Heart left ventricle (tissue), 16 donors: ENCODE data around the gene PCED1B. TPM values are rescaled to one million over a fixed set of nuclear protein-coding genes. Genes with fewer than 3 reads are reported as not detected.

Experiments
- ATAC-seq, 4 donors: fragments of 200-7000 bp; cut with Tn5 transposase; one replicate each; pipeline ENCODE4 v1.9.1; 2020 to 2022; ENCODE audit warnings: moderate library complexity in 4 of 4, mild to moderate bottlenecking in 3 of 4, moderate number of reproducible peaks in 1 of 4
- DNase-seq, 5 donors: peaks; one replicate each; pipeline ENCODE4 v3.0.0-alpha.2; 2020
- H3K27ac ChIP-seq, 12 donors: fragments of 200-600 bp; sonication (generic) in 4 of 12; one replicate each; pipeline versions ENCODE4 v1.5.0 to v1.8.0; 2016 to 2022; ENCODE audit warnings: mild to moderate bottlenecking in 2 of 12
- H3K27me3 ChIP-seq, 9 donors: fragments of 200-600 bp; sonication (generic) in 2 of 9; one replicate each; pipeline versions ENCODE4 v1.5.1 to v1.8.0; 2016 to 2022; ENCODE audit warnings: mild to moderate bottlenecking in 3 of 9
- H3K36me3 ChIP-seq, 9 donors: fragments of 200-600 bp; sonication (generic) in 2 of 9; one replicate each; pipeline versions ENCODE4 v1.5.0 to v1.8.0; 2018 to 2022; ENCODE audit warnings: mild to moderate bottlenecking in 2 of 9
- H3K4me1 ChIP-seq, 12 donors: fragments of 200-600 bp; sonication (generic) in 4 of 12; one replicate each; pipeline versions ENCODE4 v1.5.0 to v1.8.0; 2016 to 2022; ENCODE audit warnings: mild to moderate bottlenecking in 3 of 12
- H3K4me3 ChIP-seq, 12 donors: fragments of 200-600 bp; sonication (generic) in 4 of 12; one replicate each; pipeline versions ENCODE4 v1.5.0 to v1.8.0; 2017 to 2022; ENCODE audit warnings: mild to moderate bottlenecking in 9 of 12, moderate library complexity in 4 of 12
- H3K9me3 ChIP-seq, 12 donors: fragments of 200-600 bp; sonication (generic) in 4 of 12; one replicate each; pipeline versions ENCODE4 v1.5.0 to v1.8.0; 2016 to 2022; ENCODE audit warnings: mild to moderate bottlenecking in 1 of 12
- POLR2A ChIP-seq, 2 donors: fragments of 450-650 bp; IDR thresholded peaks; one replicate each; pipeline ENCODE4 v1.6.1; 2017; ENCODE audit warnings: antibody characterized with exemption in 2 of 2, mild to moderate bottlenecking in 2 of 2, moderate library complexity in 2 of 2
- WGBS, 4 donors: extraction: QIAGEN DNeasy Blood & Tissue Kit in 2 of 4; methylation state at CpG; one replicate each; pipeline versions ENCODE4 v1.1.5 to v1.1.7; 2013 to 2018; 5-methylcytosine and 5-hydroxymethylcytosine counted together
- intact Hi-C, 10 donors: fragments of 100-400 bp; cut with DNase I; formaldehyde crosslinking; loops; one replicate each; pipeline versions ENCODE4 v1.11.1 to v1.14.2; 2022
- polyA plus RNA-seq, 2 donors: library from polyadenylated mRNA; stranded (reverse); fragments of 200-250 nt; gene quantifications; one replicate each; pipeline ENCODE4 v1.2.3, GENCODE V29; 2013
- total RNA-seq, 9 donors: library from RNA; depleted of rRNA in 2 of 9; stranded (reverse); fragments of >200 nt in 2 of 9; fragmentation: NEBNext Ultra II Directional in 3 of 9; extraction: Animal tissue kit (Norgen Biotek cat#: 25700) in 3 of 9; gene quantifications; one replicate each; pipeline versions ENCODE4 v1.1.0 to v1.2.4, GENCODE V29; 2016 to 2023
- TF ChIP-seq, protein P1 (sequence below), 12 donors: fragments of 200-600 bp; sonication (generic) in 4 of 12; IDR thresholded peaks; one replicate each; pipeline versions ENCODE4 v1.5.0 to v1.8.0; 2018 to 2022; ENCODE audit warnings: antibody characterized with exemption in 12 of 12, mild to moderate bottlenecking in 5 of 12
- donor health status: ischemic (EF 13 %, LVEDD 7.1; RV severe dilation, severe dysfunction).
- donor health status: healthy with polysubstance abuse.
- donor health status: DM: no; HTN: yes; CAD: no.
- donor health status: DM: no; HTN: no; CAD: no.
- donor health status: ischemic (EF 25% LVEDD 6.9; RV normal size, moderate dysfunction).
- donor health status: ischemic (EF 25% LVEDD 5.7; RV mildly dilated, moderate dysfunction).
- donor health status: healthy.
- donor health status: DM: yes; HTN: yes; CAD: no.
- donor health status: ischemic (EF 35%, LVEDD 5.7; RV mildly dilated, moderate dysfunction).
- donor health status: nonischemic (EF 11% LVEDD 7.7; RV severe dilation, severe dysfunction).
- donor health status: DM: yes; HTN: yes; CAD: no.
- donor health status: PGD.
- donor health status: ischemic (EF 29% LVEDD 5.4; RV normal size, mild dysfunction).
- donor health status: nonischemic (EF 23%, LVEDD 6.1; RV moderate dilation, normal function).

PCED1B gene
- total and polyA plus RNA-seq, 11 donors = 0.39 to 9.5 (median 0.72) TPM; not detected in 2

DNA sequence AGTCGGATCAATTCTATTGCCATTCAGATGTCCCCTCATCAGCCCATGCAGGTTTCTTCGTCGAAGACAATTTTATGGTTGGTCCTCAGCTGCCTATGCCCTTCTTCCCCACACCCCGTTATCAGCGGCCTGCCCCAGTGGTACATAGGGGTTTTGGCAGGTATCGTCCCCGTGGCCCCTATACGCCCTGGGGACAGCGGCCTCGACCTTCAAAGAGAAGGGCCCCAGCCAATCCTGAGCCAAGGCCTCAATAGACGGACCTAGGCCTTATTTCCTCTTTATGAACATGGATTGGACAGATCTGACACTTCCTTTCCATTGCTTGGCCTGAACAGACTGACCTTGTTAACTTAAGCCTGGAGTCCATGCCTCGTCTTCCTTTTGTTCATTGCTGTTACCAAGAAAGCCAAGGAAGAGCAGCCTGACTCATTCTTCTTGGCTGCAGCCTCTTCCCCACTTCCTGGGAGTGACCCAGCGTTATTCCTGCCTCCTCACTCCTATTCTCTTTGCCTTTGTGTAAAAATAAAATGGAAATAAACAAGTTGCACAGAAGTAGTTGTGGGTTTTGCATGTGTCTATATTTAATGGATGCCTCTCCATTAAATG lies 156.8 kb downstream of the PCED1B start:
- H3K27ac ChIP-seq = peak overlapping the region in 6 of 12 donors; percentile 8 to 58 (median 42)

GRCh38 chr12:47237751-47238211 lies 158.4 kb downstream of the PCED1B start:
- Histone ChIP-seq H3K27me3 (no peaks in the 10 kb centered on the region), H3K4me1 (peaks cover 0 to 29% (median 2%) of the 10 kb centered on the region in 12 donors), H3K4me3 (no peak overlapping the region), H3K27ac (no peak overlapping the region), H3K9me3 (no peaks in the 10 kb centered on the region), H3K36me3 (peaks cover 0 to 8% (median 0%) of the 10 kb centered on the region in 9 donors)
- intact Hi-C loops = no loop called here
- no peak for TF ChIP-seq POLR2A (IDR thresholded peaks at IDR 0.05)
- TF ChIP-seq, protein P1, sequence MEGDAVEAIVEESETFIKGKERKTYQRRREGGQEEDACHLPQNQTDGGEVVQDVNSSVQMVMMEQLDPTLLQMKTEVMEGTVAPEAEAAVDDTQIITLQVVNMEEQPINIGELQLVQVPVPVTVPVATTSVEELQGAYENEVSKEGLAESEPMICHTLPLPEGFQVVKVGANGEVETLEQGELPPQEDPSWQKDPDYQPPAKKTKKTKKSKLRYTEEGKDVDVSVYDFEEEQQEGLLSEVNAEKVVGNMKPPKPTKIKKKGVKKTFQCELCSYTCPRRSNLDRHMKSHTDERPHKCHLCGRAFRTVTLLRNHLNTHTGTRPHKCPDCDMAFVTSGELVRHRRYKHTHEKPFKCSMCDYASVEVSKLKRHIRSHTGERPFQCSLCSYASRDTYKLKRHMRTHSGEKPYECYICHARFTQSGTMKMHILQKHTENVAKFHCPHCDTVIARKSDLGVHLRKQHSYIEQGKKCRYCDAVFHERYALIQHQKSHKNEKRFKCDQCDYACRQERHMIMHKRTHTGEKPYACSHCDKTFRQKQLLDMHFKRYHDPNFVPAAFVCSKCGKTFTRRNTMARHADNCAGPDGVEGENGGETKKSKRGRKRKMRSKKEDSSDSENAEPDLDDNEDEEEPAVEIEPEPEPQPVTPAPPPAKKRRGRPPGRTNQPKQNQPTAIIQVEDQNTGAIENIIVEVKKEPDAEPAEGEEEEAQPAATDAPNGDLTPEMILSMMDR (IDR thresholded peaks at IDR 0.05) = no peak
- peak in 1 of 4 donors; percentile 51 for ATAC-seq
- 63 to 76% (median 69%) methylated on average over 1 of the region's 1 CpG for WGBS, 4 donors
- no peak for DNase-seq

More for the DNA sequence above, 156.8 kb downstream of the PCED1B start:
- WGBS, 4 donors = 77 to 85% (median 81%) methylated on average over 13 of the region's 13 CpGs
- Histone ChIP-seq H3K27me3 (no peaks in the 10 kb centered on the region), H3K4me1 (peaks cover 0 to 29% (median 2%) of the 10 kb centered on the region in 12 donors), H3K4me3 (no peak overlapping the region), H3K36me3 (peaks cover 0 to 8% (median 0%) of the 10 kb centered on the region in 9 donors), H3K9me3 (no peaks in the 10 kb centered on the region)
- intact Hi-C loops = no loop called here
- TF ChIP-seq, protein P1 (IDR thresholded peaks at IDR 0.05) = no peak
- no peak for TF ChIP-seq POLR2A (IDR thresholded peaks at IDR 0.05)
- no peak for DNase-seq
- peak in 3 of 4 donors; percentile 74 to 85 (median 85) for ATAC-seq

- TF ChIP-seq POLR2A (IDR thresholded peaks at IDR 0.05) = no peak
- TF ChIP-seq, protein P1 (IDR thresholded peaks at IDR 0.05) = no peak
- ATAC-seq = peak in 1 of 4 donors; percentile 27
- DNase-seq = no peak
- peaks cover 0 to 8% (median 0%) of the 10 kb centered on the region in 9 donors for H3K36me3 ChIP-seq
- H3K27ac ChIP-seq = no peak overlapping the region
- intact Hi-C loops = no loop called here
- no peaks in the 10 kb centered on the region for H3K27me3 ChIP-seq
- H3K4me3 ChIP-seq = no peak overlapping the region
- H3K4me1 ChIP-seq = peaks cover 0 to 29% (median 2%) of the 10 kb centered on the region in 12 donors
- H3K9me3 ChIP-seq = no peaks in the 10 kb centered on the region
These were observed 159.3 kb downstream of the PCED1B start for GRCh38 chr12:47238669-47239114.

DNA sequence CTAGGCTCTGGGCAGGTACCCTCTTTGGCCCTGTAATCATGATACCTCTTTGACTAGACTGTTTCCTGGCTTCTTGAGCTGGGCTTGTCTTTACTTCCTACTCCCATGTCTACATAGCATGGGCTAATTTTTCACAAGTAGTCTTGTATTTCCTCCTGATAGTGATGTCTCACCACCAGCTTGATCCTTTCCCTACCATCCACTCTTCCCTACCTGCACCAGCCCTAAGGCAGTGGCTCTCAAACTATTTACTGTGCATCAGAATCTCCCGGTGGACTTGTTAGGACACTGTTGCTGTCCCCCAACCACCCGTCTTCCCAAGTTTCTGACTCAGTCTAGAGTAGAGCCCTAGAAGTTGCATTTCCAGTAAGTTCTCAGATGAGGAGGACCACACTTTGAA lies 163.0 kb downstream of the PCED1B start:
- H3K27me3 ChIP-seq = no peaks in the 10 kb centered on the region
- TF ChIP-seq, protein P1 (IDR thresholded peaks at IDR 0.05) = no peak
- no peak for TF ChIP-seq POLR2A (IDR thresholded peaks at IDR 0.05)
- WGBS, 4 donors = 92 to 98% (median 93%) methylated on average over 2 of the region's 2 CpGs
- DNase-seq (no peak), ATAC-seq (no peak)
- no peaks in the 10 kb centered on the region for H3K36me3 ChIP-seq
- H3K4me3 ChIP-seq = no peak overlapping the region
- H3K4me1 ChIP-seq = peaks cover 0 to 15% (median 0%) of the 10 kb centered on the region in 12 donors
- no peak overlapping the region for H3K27ac ChIP-seq
- intact Hi-C loops = no loop called here
- no peaks in the 10 kb centered on the region for H3K9me3 ChIP-seq
